GM08714 (cell line): ENCODE data around the gene NKRF.

Experiments
- H3K4me3 ChIP-seq: fragments of 200-500 bp; sonication (Bioruptor generic); 2 replicates; pipeline ENCODE4 v1.5.1; 2014; ENCODE audit warnings: mild to moderate bottlenecking, low read length, inconsistent platforms
- ZNF274 ChIP-seq: IDR thresholded peaks from 2 replicates; pipeline ENCODE4 v1.6.1; 2012; ENCODE audit warnings: mild to moderate bottlenecking, low read depth, low read length

The NKRF gene

DNA sequence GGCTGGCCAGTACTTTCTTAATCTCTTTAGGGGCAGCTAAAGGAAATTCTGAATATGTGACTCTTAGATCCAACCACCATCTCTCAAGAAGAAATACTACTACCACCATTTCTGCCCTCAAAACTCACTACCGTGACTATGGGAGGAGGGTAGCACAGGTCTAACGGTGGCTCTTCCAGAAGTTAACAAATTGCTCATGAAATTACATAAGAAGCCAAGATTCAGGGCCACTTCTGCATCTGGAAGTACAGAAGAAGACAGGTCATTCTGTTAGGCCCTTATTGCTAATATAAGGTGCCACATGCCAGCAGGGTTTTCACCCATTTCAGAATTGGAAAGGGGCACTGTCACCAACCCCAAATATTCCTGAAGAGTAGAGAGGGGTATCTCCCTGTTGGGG is 19.6 kb upstream of the NKRF start:
- no peak overlapping the region for H3K4me3 ChIP-seq
- no peak for TF ChIP-seq ZNF274

DNA sequence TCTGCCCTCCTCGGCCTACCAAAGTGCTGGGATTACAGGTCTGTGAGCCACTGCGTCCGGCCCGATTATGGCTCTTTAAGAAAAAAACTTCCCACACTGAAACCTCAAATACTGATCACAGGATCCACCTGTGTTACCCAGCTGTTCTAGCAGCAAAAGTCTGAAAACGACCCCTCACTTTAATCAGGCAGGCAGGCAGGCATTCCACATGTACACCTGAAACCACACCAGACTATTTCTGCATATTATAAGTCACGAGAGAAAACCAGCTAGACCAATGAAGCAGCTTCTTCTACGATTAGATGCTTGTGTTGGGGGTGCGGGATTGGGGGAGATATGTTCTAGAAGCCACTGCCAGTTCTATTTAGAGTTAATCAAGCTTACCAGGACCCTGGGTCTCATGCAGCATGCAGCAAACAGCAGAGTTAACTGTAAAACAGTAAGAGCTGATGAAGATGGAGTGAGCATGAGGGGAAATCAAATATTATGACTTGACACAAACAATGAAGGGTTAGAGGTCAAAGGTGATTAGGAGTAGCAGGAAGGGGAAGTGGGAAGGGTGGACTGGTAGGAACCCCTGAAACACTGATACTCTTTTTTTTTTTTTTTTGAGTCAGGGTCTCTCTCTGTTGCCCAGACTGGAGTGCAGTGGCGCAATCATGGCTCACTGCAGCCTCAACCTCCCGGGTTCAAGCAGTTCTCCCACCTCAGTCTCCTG is 18.9 kb upstream of the NKRF start:
- no peak for TF ChIP-seq ZNF274
- no peak overlapping the region for H3K4me3 ChIP-seq

DNA sequence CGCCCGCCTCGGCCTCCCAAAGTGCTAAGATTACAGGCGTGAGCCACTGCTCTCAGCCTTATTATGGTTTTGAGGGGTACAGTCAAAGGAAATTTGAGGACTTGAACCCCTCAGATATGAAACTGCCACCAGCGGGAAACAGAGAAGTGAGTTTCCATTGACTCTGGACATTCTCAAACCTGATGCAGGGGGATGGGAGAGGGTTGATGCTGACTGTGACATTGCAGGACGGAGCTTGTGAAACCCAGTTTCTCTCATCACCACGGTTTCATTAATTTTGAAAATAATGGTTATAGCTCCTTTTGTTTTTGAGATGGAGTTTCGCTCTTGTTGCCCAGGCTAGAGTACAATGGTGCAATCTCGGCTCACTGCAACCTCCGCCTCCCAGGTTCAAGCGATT is 18.2 kb upstream of the NKRF start:
- TF ChIP-seq ZNF274: no peak
- no peak overlapping the region for H3K4me3 ChIP-seq

GRCh38 chrX:119622356-119623232 is 16.4 kb upstream of the NKRF start:
- H3K4me3 ChIP-seq: no peak overlapping the region
- TF ChIP-seq ZNF274: no peak

- TF ChIP-seq ZNF274: no peak
- H3K4me3 ChIP-seq: no peak overlapping the region
Measured at GRCh38 chrX:119618439-119618838, 12.2 kb upstream of the NKRF start.

DNA sequence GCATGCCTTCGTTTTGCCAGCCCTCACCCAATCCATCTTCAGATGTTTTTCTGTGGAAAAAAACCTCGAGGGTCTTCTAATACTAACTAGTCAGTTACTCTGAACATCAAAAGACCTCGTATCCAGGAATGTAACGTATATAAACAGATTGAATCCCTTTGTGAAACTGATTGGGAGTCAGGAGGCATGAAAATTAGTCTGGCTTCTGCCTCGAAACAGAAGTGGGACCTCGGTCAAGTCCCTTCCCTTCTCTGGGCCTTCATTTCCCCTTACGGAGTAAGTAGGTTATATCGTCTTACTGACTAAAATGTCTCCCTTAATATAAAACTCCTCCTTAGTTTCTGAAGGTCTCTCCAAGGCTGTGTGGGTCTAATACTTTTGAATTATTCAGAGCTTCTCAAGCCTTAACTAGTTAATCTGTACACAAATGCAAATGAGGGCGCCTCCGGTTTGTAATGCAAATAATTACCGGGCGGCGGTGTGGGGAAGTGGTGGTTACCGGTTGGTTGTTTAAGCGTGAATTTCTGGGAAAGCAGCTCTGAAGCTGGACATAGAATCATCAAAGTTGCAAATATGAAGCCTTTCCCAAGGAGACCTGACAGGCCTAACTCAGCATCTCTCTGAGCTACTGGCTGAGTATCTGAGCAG is 11.4 kb upstream of the NKRF start:
- peak overlapping the region; percentile 51; the same call in 1 of the 2 replicates for H3K4me3 ChIP-seq
- TF ChIP-seq ZNF274: no peak

DNA sequence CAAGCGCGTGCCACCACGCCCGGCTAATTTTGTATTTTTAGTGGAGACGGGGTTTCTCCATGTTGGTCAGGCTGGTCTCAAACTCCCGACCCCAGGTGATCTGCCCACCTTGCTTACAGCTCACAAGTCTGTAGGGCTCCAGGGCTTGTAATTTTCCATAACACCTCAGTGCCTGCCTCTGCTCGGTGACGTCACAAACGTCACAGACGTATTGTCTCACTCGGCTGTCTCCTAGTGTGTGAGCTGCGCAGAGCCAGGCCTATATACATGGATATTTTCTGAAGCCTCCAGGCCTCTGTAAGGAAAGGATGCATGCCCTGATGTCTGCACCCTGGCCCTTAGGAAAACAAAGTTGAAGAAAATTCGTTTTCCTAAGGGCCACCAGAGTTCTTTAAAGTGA is 8.6 kb upstream of the NKRF start:
- no peak overlapping the region for H3K4me3 ChIP-seq
- no peak for TF ChIP-seq ZNF274

GRCh38 chrX:119607018-119607389 is 780 bp upstream of the NKRF start:
- no peak for TF ChIP-seq ZNF274
- H3K4me3 ChIP-seq: peak overlapping the region; percentile 54; the same call in 1 of the 2 replicates

DNA sequence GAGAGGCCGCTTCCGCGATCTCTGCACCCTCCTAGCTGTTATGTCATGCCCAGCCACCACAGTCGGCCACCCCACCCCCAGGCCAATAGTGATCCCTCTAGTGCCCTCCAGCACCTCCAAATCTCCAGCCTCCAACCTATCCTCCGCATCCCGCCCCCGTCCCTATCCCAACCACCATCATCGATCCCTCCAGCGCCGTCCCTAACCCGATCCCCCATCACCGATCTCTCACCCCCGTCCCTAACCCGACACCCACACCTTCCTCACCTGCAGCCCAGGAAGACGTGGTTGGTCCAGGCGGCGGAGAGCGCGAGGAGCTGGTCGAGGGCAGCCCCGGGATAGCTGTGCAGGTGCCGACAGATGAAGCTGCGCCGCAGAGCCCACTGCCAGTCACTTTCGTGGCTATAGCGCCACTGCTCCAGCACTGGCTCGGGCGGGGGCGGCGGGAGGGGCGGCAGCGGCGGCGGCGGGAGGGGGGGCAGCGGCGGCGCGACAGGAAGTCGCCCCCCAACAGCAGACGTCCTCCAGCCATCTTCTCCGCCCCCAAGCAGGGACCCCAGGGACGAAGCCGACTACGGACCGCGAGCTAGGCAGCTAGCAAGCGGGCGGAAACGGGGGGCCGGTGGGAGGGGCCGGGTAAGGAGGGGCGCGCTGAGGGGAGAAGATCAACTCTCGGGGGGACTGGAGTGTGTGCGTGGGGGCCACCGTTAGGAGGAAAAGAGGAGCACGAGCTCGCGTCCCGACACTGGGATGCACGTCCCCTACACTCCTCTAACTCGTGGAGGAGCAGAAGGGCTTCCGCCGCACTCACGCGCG is 552 bp downstream of the NKRF start:
- no peak for TF ChIP-seq ZNF274
- peak overlapping the region; percentile 87 for H3K4me3 ChIP-seq

GRCh38 chrX:119604766-119605463 is 1.3 kb downstream of the NKRF start:
- no peak for TF ChIP-seq ZNF274

GRCh38 chrX:119602701-119603255 is 3.4 kb downstream of the NKRF start:
- TF ChIP-seq ZNF274: no peak
- no peak overlapping the region for H3K4me3 ChIP-seq

More at GRCh38 chrX:119604766-119605463, 1.3 kb downstream of the NKRF start:
- peak overlapping the region; percentile 66 for H3K4me3 ChIP-seq

DNA sequence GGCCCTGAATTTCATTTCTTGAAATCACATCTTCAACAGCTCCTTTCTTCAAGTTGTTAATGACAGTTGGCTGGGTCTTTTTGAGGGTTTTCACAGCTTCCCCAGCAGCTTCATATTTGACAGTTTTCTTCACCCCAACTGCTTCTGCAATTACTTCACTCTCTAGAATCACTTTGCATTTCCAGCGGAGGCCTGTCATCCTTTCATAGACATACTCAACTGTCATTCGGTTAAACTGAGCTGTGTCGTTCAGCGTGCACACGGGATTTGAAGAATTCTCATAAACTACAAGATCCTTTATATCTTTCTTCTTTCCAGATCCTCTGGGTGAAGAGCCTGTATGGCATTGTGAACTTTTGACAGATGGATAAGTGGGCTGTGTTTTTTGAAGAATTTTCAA is 16.4 kb downstream of the NKRF start:
- no peak for TF ChIP-seq ZNF274
- H3K4me3 ChIP-seq: no peak overlapping the region
